SK-N-SH (cell line): ENCODE measurements around the gene ATP5PB. TPM values are rescaled to one million over a fixed set of nuclear protein-coding genes. Genes with fewer than 3 reads are reported as not detected.

Experiments used
- CTCF ChIA-PET: fragments of 300-600, 350-600 bp; formaldehyde crosslinking; extraction: SDS; loops from one replicate; lab custom pipeline; 2021; lab: Yijun Ruan, JAX
- POLR2A ChIA-PET: fragments of 350-600 bp; sonication (Branson Sonifier 250); formaldehyde crosslinking; extraction: SDS; loops from one replicate; lab custom pipeline; 2020; ENCODE audit warnings: antibody characterized with exemption, inconsistent platforms; lab: Yijun Ruan, JAX
- DNase-seq: peaks from one replicate; pipeline ENCODE4 v3.0.0; 2012
- H2AFZ ChIP-seq: fragments of 200-600 bp; sonication (generic); 2 replicates; pipeline ENCODE4 v1.8.1; 2016; ENCODE audit warnings: antibody characterized with exemption, mild to moderate bottlenecking, low read depth
- H3F3A ChIP-seq: fragments of 200-600 bp; sonication (generic); replicated peaks from 2 replicates; pipeline ENCODE3; 2016; ENCODE audit warnings: antibody characterized with exemption, mild to moderate bottlenecking; ENCODE audit not compliant: insufficient read depth
- H3K27ac ChIP-seq, 2 experiments: fragments of 200-500 bp in 1 of 2; fragments of 200-600 bp in 1 of 2; sonication (Bioruptor generic) in 1 of 2; sonication (generic), shearing (Covaris generic) in 1 of 2; 2 replicates each; pipeline versions ENCODE4 v1.5.1 to v1.6.1; 2014 to 2016; ENCODE audit warnings: low read depth in 2 of 2, inconsistent platforms in 1 of 2, low read length in 1 of 2, mild to moderate bottlenecking in 1 of 2, mixed read lengths in 1 of 2
- H3K27me3 ChIP-seq: fragments of 200-600 bp; sonication (generic), shearing (Covaris generic); 2 replicates; pipeline ENCODE4 v1.6.1; 2016; ENCODE audit warnings: mixed run types; ENCODE audit not compliant: insufficient read depth
- H3K36me3 ChIP-seq, 2 experiments: fragments of 200-500 bp in 1 of 2; fragments of 200-600 bp in 1 of 2; sonication (Bioruptor generic) in 1 of 2; sonication (generic) in 1 of 2; replicated peaks in 1 of 2; 2 replicates each; pipeline versions ENCODE3 to v1.5.1; 2014 to 2016; ENCODE audit warnings: low read length in 1 of 2, mild to moderate bottlenecking in 1 of 2; ENCODE audit not compliant: insufficient read depth in 2 of 2, control insufficient read depth in 1 of 2
- H3K4me1 ChIP-seq, 2 experiments: fragments of 200-500 bp in 1 of 2; fragments of 200-600 bp in 1 of 2; sonication (Bioruptor generic) in 1 of 2; sonication (generic), shearing (Covaris generic) in 1 of 2; 2 replicates each; pipeline versions ENCODE4 v1.5.1 to v1.6.1; 2014 to 2016; ENCODE audit warnings: low read depth in 1 of 2, low read length in 1 of 2, mixed run types in 1 of 2; ENCODE audit not compliant: insufficient read depth in 2 of 2, control insufficient read depth in 1 of 2
- H3K4me2 ChIP-seq: fragments of 200-600 bp; sonication (generic), shearing (Covaris generic); 2 replicates; pipeline ENCODE4 v1.6.1; 2017; ENCODE audit warnings: mixed run types
- H3K4me3 ChIP-seq, 2 experiments: fragments of 200-500 bp in 1 of 2; fragments of 200-600 bp in 1 of 2; sonication (Bioruptor generic) in 1 of 2; sonication (generic), shearing (Covaris generic) in 1 of 2; 2 replicates each; pipeline versions ENCODE4 v1.5.1 to v1.8.1; 2014 to 2016; ENCODE audit warnings: low read depth in 2 of 2, inconsistent platforms in 1 of 2, low read length in 1 of 2, mild to moderate bottlenecking in 1 of 2, mixed read lengths in 1 of 2, moderate library complexity in 1 of 2
- H3K79me2 ChIP-seq: fragments of 200-600 bp; sonication (generic); 2 replicates; pipeline ENCODE4 v1.8.1; 2017; ENCODE audit warnings: mild to moderate bottlenecking; ENCODE audit not compliant: insufficient read depth
- H3K9ac ChIP-seq: fragments of 200-600 bp; sonication (generic); 2 replicates; pipeline ENCODE4 v1.6.1; 2017; ENCODE audit warnings: mixed run types
- H3K9me2 ChIP-seq: fragments of 200-600 bp; sonication (generic); 2 replicates; pipeline ENCODE4 v1.6.1; 2017; ENCODE audit warnings: mixed run types
- H3K9me3 ChIP-seq: fragments of 200-600 bp; sonication (generic); 2 replicates; pipeline ENCODE4 v1.6.1; 2017; ENCODE audit warnings: mixed run types, mild to moderate bottlenecking, moderate library complexity
- H4K20me1 ChIP-seq: fragments of 200-600 bp; sonication (generic); 2 replicates; pipeline ENCODE4 v1.6.1; 2017; ENCODE audit warnings: mild to moderate bottlenecking, mixed run types; ENCODE audit not compliant: insufficient read depth
- CTCF ChIP-seq: fragments of 200-600 bp; sonication (generic); IDR thresholded peaks from 2 replicates; pipeline ENCODE4 v1.6.1; 2017; ENCODE audit warnings: antibody characterized with exemption, mild to moderate bottlenecking, moderate library complexity
- FOSL2 ChIP-seq: IDR thresholded peaks from 2 replicates; pipeline ENCODE4 v1.4.0; 2012; ENCODE audit warnings: low read depth, mild to moderate bottlenecking, moderate library complexity, borderline replicate concordance
- GABPA ChIP-seq: IDR thresholded peaks from 2 replicates; pipeline ENCODE4 v1.4.0; 2012; ENCODE audit warnings: low read depth, mild to moderate bottlenecking
- GATA2 ChIP-seq: sonication (generic); formaldehyde crosslinking; IDR thresholded peaks from 2 replicates; pipeline ENCODE4 v1.5.0; 2020; ENCODE audit warnings: mild to moderate bottlenecking, missing genetic modification reagents
- IRF3 ChIP-seq: fragments of 150-350 bp; IDR thresholded peaks from 2 replicates; pipeline ENCODE4 v1.6.1; 2016; ENCODE audit warnings: mild to moderate bottlenecking, low read depth, low read length
- JUND ChIP-seq: IDR thresholded peaks from 2 replicates; pipeline ENCODE4 v1.4.0; 2012
- PBX3 ChIP-seq: IDR thresholded peaks from 2 replicates; pipeline ENCODE4; 2012
- POLR2AphosphoS5 ChIP-seq: IDR thresholded peaks from 2 replicates; pipeline ENCODE4 v1.6.1; 2012; ENCODE audit warnings: low read depth, low read length
- RAD21 ChIP-seq: IDR thresholded peaks from 2 replicates; pipeline ENCODE4 v1.6.1; 2012; ENCODE audit warnings: mild to moderate bottlenecking, low read length
- RCOR1 ChIP-seq: fragments of 150-350 bp; IDR thresholded peaks from 2 replicates; pipeline ENCODE4 v1.6.1; 2017; ENCODE audit warnings: antibody characterized with exemption, low read length
- RFX5 ChIP-seq: IDR thresholded peaks from 2 replicates; pipeline ENCODE4 v1.6.1; 2012; ENCODE audit warnings: mild to moderate bottlenecking, improper control_type of control experiment, low read length
- RXRA ChIP-seq: IDR thresholded peaks from 2 replicates; pipeline ENCODE4 v1.4.0; 2012; ENCODE audit warnings: low read depth, mild to moderate bottlenecking, borderline replicate concordance
- SMC3 ChIP-seq: IDR thresholded peaks from 2 replicates; pipeline ENCODE4 v1.6.1; 2012; ENCODE audit warnings: low read depth, low read length, improper control_type of control experiment
- TAF1 ChIP-seq: IDR thresholded peaks from 2 replicates; pipeline ENCODE4 v1.6.1; 2012; ENCODE audit warnings: low read depth, mild to moderate bottlenecking, low read length, moderate library complexity, borderline replicate concordance
- TCF12 ChIP-seq: IDR thresholded peaks from 2 replicates; pipeline ENCODE4 v1.4.0; 2012
- TEAD4 ChIP-seq: IDR thresholded peaks from 2 replicates; pipeline ENCODE4 v1.4.0; 2012; ENCODE audit warnings: mild to moderate bottlenecking, borderline replicate concordance; ENCODE audit not compliant: insufficient read depth
- USF1 ChIP-seq: IDR thresholded peaks from 2 replicates; pipeline ENCODE4 v1.4.0; 2012; ENCODE audit warnings: low read depth, borderline replicate concordance
- USF2 ChIP-seq: fragments of 150-350 bp; IDR thresholded peaks from 2 replicates; pipeline ENCODE4 v1.6.1; 2017; ENCODE audit warnings: antibody characterized with exemption, low read length, low read depth, borderline replicate concordance
- YY1 ChIP-seq: IDR thresholded peaks from 2 replicates; pipeline ENCODE4 v1.4.0; 2012; ENCODE audit warnings: low read depth, mild to moderate bottlenecking
- WGBS: methylation state at CpG from one replicate; pipeline ENCODE4 v1.1.6; 2017; ENCODE audit warnings: low lambda C conversion rate; 5-methylcytosine and 5-hydroxymethylcytosine counted together
- polyA plus RNA-seq, 3 experiments: library from polyadenylated mRNA; depleted of rRNA; stranded (reverse); fragments of >200 nt; gene quantifications; 2 replicates each; pipeline ENCODE4 v1.2.3, GENCODE V29; 2012

Gene ATP5PB
- polyA plus RNA-seq, 1 of the 3 experiments (the other 2 are of a cell fraction), result 177 TPM

GRCh38 chr1:111480674-111481073 lies 31.4 kb downstream of the ATP5PB start:
- H3K27ac ChIP-seq, result no peak overlapping the region
- H3K27me3 ChIP-seq, result no peaks in the 10 kb centered on the region
- no peaks in the 10 kb centered on the region for H3K79me2 ChIP-seq
- WGBS, result 31% methylated on average over 1 of the region's 1 CpG
- H3K4me3 ChIP-seq, result no peak overlapping the region
- no peak overlapping the region for H3K4me2 ChIP-seq
- H3K9ac ChIP-seq, result no peak overlapping the region
- H3K4me1 ChIP-seq, result peaks cover 0 to 3% of the 10 kb centered on the region in 2 experiments; a peak in 1 of 4 replicates
- ChIA-PET CTCF (interaction anchor here (0.7 to 2.8 kb wide), 6 partner anchors 13 to 889 kb away, joined by 3 to 10 read pairs (median 3); no protein-coding TSS in a partner anchor), POLR2A (no interaction called here)
- no peak for DNase-seq
- H3K9me2 ChIP-seq, result no peaks in the 10 kb centered on the region
- H3F3A ChIP-seq, result no peaks in the 10 kb centered on the region
- H2AFZ ChIP-seq, result no peak overlapping the region
- no peaks in the 10 kb centered on the region for H4K20me1 ChIP-seq
- no peaks in the 10 kb centered on the region for H3K9me3 ChIP-seq
- TF ChIP-seq RFX5, result no peak
- peaks cover 0 to 4% of the 10 kb centered on the region in 2 experiments for H3K36me3 ChIP-seq

- Histone ChIP-seq H3F3A (no peaks in the 10 kb centered on the region), H3K79me2 (no peaks in the 10 kb centered on the region), H3K9me3 (no peaks in the 10 kb centered on the region), H3K27ac (no peak overlapping the region), H3K4me3 (no peak overlapping the region), H3K9me2 (no peaks in the 10 kb centered on the region), H3K27me3 (no peaks in the 10 kb centered on the region), H3K4me2 (no peak overlapping the region), H4K20me1 (no peaks in the 10 kb centered on the region), H2AFZ (no peak overlapping the region), H3K36me3 (peaks cover 0 to 4% of the 10 kb centered on the region in 2 experiments), H3K4me1 (peaks cover 0 to 3% of the 10 kb centered on the region in 2 experiments; a peak in 1 of 4 replicates), H3K9ac (no peak overlapping the region)
- ChIA-PET POLR2A (no interaction called here), CTCF (interaction anchor here (0.6 to 2.8 kb wide), 14 partner anchors 12 to 888 kb away, joined by 3 to 10 read pairs (median 3); no protein-coding TSS in a partner anchor)
- 58% methylated on average over 8 of the region's 8 CpGs for WGBS
- peak; percentile 62 for DNase-seq
- TF ChIP-seq JUND (no peak), SMC3 (peak; percentile 67), RAD21 (peak; percentile 82), RCOR1 (no peak), USF2 (no peak), TEAD4 (no peak), YY1 (no peak), POLR2AphosphoS5 (no peak), RFX5 (no peak), PBX3 (no peak), FOSL2 (no peak), CTCF (peak; percentile 62), RXRA (no peak), TAF1 (no peak), USF1 (no peak), TCF12 (no peak), IRF3 (no peak), GABPA (no peak), GATA2 (CRISPR knock-in tag) (no peak)
Observed at GRCh38 chr1:111481387-111482221, 32.3 kb downstream of the ATP5PB start.
